LNCAP (cell line): ENCODE measurements around the gene TIFAB.

ENCODE experiments used
- CTCF ChIP-seq: fragments of 450-650 bp; IDR thresholded peaks from 2 replicates; pipeline ENCODE4 v1.5.1; 2017; ENCODE audit warnings: mild to moderate bottlenecking

TIFAB gene

GRCh38 chr5:135452321-135453030 lies at the start of gene TIFAB:
TIFAB (minus strand) TSS chr5:135452351; CDS start chr5:135449939, 2,412 bp downstream.
- TF ChIP-seq CTCF, result no peak

GRCh38 chr5:135498637-135498995 lies 46.5 kb upstream of the TIFAB start:
- no peak for TF ChIP-seq CTCF

GRCh38 chr5:135497971-135498636 lies 46.0 kb upstream of the TIFAB start:
- no peak for TF ChIP-seq CTCF

GRCh38 chr5:135494196-135494595 lies 42.0 kb upstream of the TIFAB start:
- no peak for TF ChIP-seq CTCF

GRCh38 chr5:135493406-135494180 lies 41.4 kb upstream of the TIFAB start:
- no peak for TF ChIP-seq CTCF

- no peak for TF ChIP-seq CTCF
Observed at GRCh38 chr5:135492319-135492626, 40.1 kb upstream of the TIFAB start.

- no peak for TF ChIP-seq CTCF
Observed at GRCh38 chr5:135491552-135492318, 39.6 kb upstream of the TIFAB start.
